ENCODE measurements around the gene PARP3.
"Not testable (repeated sequence)": the region's sequence is repeated elsewhere in the genome, so short reads cannot be mapped to it uniquely, and the experiment has no call there.

PARP3 gene

DNA sequence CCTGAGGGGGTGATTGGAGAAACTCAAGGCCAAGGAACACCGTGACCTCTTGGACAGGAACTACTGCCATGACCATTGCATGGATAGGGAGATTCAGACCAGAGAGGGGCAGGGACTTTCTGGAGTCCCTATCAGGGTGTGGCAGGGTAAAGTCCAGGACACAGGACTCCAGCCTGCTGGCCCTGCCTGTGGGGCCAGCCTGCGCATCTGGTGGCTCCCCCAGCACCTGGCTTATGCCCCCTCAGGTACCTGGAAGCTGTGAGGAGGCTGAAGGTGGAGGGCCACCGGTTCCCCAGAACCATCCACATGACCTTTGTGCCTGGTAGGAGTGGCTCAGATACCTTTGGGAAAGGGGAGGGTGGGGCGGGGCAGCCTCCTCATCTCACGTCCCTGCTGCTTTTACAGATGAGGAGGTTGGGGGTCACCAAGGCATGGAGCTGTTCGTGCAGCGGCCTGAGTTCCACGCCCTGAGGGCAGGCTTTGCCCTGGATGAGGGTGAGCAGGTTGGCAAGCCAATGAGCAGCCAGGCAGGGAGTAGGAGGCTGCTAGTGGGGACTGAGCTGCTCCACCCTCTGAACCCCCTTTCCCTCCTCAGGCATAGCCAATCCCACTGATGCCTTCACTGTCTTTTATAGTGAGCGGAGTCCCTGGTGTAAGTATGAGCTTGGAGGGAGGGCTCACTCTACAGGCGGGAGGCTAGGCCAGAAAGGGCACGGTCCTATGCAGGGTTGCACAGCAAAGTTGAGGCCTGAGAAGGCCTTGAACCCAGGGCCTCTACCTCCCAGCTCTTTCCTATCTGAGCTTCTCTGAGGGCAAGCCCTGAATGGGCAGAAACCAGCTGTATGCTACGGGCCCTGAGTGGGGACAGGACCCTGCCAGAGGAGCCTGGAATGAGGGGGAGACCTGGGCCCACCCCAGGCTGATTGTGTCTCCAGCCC, 44.1 kb downstream of the PARP3 start:
- DNase-seq: no peak

DNA sequence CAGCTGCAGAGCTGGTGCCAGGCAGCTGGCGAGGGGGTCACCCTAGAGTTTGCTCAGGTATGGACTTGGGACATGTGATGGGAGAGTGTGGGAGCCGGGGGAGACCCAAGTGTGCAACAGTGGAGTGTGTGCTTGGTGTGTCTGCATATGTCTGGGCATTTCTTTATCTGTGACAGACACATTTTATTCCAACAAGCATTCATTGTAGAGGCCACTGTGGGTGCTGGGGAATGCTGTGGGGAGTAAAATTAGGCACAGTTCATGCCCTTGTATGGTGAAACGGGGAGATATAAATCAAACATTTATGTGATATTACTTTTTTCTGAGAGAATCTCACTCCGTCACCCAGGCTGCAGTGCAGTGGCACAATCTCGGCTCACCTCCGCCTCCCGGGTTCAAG, 45.4 kb downstream of the PARP3 start:
- no peak for DNase-seq

DNA sequence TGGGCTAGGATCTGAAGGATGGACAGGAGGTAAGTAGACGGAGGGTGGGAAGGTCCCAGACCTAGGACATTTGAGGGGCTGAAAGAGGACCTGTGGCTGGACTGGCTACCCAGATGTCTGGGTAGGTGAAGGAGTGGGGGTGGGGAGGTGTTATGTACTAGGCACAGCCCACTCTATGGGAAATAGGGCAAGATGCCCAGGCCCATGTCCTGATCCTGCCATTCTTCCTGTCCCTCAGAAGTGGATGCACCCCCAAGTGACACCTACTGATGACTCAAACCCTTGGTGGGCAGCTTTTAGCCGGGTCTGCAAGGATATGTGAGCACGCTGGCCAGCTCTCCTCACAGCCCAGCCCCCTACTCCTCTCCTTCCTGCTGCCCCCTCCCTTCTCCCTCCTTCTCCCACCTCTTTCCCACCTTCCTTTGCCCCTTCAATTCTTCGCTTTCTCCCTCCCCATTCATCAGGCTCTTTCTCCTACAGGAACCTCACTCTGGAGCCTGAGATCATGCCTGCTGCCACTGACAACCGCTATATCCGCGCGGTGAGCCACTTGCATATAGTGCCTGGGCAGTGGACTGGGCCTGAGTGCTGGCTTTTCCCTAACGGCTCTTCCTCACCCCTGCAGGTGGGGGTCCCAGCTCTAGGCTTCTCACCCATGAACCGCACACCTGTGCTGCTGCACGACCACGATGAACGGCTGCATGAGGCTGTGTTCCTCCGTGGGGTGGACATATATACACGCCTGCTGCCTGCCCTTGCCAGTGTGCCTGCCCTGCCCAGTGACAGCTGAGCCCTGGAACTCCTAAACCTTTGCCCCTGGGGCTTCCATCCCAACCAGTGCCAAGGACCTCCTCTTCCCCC, 46.4 kb downstream of the PARP3 start:
- DNase-seq: no peak

DNA sequence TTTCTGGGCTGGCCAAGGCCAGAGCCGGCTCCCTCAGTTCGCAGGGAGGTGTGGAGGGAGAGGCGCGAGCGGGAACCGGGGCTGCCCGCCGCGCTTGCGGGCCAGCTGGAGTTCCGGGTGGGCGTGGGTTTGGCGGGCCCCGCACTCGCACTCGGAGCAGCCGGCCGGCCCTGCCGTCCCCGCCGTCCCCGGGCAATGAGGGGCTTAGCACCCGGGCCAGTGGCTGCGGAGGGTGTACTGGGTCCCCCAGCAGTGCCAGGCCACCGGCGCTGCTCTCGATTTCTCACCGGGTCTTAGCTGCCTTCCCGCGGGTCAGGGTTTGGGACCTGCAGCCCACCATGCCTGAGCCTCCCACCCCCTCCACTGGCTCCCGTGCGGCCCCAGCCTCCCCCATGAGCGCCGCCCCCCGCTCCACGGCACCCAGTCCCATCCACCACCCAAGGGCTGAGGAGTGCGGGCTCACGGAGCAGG, 48.4 kb downstream of the PARP3 start:
- not testable (repeated sequence) for DNase-seq

DNA sequence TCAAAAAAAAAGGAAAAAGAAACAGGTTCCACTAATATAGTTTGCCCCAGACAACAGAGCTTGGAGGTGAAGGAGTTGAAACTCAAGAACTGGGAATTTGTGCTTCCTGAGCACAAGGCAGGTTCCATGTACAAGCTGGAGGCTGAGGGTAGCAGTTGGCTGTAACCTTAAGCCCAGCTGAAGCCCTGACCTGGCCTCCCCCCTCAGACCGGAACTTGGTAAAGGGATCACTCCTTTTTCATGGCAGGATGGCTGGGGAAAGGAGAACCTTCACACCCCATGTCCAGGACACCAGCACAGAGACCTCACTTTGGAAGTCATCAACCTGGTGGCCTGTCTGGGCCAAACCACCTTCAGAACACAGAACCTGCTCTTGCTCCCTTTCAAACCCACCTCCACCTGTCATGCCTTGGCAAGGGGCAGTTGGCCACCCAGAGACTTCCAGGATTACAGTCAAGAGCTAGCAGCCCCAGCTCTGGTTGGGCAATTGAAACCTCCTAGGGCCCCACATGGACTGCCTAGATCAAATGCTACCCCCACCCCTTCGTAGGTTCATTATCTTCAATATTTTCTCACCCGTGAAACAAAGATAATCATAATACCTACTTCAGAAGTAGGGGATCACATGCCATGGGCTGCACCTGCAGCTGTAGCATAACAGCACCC, 50.0 kb downstream of the PARP3 start:
- no peak for DNase-seq

DNA sequence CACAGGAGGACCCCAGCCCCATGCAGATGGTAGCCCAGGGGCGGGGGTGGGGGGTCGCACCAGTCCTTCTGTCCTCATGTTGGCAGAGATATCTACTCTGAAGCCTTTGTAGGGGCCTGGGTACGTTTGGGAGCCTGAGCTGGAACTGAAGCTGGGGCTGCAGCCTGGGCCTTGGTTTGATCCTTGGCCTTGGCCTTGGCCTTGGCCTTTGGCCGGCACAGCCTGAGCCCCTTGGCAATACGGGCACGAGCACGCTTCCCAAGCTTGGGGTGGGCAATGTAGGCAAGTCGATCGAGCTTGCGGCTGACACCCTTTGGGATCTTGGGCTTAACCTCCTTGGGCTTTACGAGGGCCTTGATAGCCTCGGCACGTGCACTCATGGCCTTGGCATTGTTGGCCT, 51.5 kb downstream of the PARP3 start:
- DNase-seq: not testable (repeated sequence)

DNA sequence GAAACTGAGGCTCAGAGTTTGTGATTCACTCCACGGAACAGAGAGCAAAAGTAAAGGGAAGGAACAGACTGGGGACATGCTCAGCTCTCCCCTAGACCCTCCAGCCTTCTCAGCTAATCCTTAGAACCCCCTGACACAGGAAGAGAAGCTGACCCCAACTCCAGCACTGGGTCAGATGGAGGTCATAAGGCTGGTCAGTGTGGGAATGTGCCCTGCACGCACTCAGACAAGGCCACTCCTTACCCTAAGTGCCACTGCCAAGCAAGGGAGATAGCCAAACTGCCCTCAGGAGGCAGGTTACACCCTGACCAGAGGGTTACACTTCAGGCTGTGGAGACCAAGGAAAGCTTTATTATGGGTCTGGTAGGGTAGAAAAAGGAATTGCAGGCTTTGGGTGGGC, 52.4 kb downstream of the PARP3 start:
- DNase-seq: no peak

DNA sequence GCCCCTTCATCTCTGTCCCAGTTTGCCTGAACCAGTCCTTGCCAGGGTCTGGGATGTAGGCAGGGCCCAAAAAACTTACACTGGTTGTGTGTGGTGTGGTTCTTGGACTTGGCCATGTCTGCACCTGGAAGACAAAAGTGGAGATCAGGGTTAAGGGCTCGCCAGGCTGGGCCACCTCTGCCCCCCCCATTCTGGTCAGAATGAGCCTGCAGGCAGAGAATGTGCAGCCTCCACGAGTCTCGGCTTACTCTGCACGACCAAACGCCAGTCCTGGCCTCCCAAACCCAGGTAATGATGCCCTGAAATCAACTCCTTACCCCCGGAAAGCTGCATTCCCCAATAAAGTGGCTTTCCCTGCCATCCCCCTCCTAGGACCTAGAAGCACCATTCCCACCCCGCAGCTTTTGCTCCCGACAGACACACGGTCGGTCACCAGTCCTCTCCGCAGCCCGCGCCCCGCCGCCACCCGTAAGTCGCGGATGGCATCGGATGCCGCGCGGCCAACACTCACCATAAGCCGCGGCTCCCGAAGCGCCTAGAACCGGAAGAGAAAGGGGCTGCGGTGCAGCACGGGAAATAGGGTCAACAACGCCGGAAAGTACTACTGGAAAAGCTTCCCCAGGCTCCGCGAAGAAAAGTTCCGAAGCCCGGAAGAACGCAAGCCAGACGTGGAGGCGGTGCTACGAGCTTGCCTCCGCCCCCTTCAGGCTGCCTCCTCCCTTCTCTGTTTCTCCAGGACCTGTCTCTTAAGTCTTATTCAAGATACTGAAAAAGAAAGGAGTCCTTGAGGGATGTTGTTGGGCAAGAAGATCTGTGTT, 53.4 kb downstream of the PARP3 start, which contains the start of gene RPL29:
Gene RPL29, minus strand, starts transcription at position 550 of the 818 bp plus-strand sequence. Its CDS starts 434 bp downstream, at position 116.
- peak; percentile 96 for DNase-seq

DNA sequence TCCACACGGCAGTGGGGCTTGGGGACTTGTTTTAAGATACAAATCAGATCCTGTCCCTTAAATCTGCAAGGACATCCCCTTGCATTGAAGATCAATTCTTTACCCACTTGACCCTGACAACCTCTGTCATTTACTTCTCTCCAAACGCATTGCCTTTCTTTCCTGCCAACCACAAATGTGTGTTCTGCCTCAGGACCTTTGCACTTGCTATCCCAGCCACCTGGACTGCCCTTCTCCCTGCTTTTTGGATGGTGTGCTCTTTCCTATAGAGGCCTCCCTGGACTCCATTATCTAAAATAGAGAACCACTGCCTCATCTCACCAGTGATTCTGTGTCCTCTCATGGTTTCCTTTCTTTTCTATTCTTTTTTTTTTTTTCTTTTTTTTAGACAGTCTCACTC, 55.0 kb downstream of the PARP3 start:
- no peak for DNase-seq

DNA sequence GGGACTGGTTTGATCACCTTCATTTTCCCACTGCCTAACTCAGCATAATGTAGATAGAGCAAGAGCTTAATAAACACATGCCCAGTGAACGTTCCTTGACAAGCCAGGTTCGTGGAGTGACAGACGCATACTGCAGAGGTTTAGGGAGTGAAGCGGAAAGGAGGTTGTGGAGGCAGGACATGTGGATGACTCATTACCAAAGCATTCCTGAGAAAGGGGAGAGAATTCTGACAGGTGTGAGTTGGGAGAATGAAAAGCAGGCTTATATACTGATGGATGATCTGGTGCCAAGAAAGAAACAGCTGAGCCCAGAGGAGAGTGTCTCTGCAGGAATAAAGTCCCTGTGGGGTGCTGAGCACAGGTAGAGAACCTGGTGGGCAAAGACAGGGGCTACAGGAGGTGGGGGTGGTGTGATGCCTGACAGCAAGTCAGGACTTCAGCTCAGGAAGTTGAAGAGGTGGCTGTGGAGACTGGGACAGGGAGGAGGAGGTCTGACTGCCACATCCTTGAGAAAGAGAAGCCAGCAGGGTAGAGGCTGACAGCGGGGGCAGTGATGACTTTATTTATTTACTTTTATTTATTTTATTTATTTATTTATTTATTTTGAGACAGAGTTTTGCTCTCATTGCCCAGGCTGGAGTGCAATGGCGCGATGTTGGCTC, 55.9 kb downstream of the PARP3 start:
- no peak for DNase-seq

All from fibroblast of skin of scalp (primary cell).